ENCODE data around the gene ZNF774.
A peak's percentile ranks its signal among the peaks of the same experiment; 100 is the strongest.

ZNF774 gene

GRCh38 chr15:90316139-90316538 is 35.9 kb upstream of the ZNF774 start:
- FAIRE-seq, result no peak
- DNase-seq (ENCODE audit: insufficient read length, low spot score), result no peak

DNA sequence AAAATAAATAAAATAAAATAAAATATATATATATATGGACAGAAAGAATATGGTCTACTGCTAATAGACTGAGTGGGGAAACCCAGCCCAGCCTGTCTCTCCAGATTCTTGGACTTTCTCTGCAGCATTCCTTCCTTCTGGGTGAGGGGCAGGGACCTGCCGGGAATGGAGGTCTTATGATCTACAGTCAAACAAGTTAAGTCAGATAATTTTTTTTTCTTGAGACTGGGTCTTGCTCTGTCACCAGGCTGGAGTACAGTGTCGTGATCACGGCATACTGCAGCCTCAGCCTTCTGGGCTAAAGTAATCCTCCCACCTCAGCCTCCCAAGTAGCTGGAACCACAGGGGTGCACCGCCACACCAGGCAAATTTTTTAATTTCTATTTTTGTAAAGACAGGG is 33.5 kb upstream of the ZNF774 start:
- DNase-seq (ENCODE audit: insufficient read length, low spot score), result no peak
- TF ChIP-seq, protein P1, sequence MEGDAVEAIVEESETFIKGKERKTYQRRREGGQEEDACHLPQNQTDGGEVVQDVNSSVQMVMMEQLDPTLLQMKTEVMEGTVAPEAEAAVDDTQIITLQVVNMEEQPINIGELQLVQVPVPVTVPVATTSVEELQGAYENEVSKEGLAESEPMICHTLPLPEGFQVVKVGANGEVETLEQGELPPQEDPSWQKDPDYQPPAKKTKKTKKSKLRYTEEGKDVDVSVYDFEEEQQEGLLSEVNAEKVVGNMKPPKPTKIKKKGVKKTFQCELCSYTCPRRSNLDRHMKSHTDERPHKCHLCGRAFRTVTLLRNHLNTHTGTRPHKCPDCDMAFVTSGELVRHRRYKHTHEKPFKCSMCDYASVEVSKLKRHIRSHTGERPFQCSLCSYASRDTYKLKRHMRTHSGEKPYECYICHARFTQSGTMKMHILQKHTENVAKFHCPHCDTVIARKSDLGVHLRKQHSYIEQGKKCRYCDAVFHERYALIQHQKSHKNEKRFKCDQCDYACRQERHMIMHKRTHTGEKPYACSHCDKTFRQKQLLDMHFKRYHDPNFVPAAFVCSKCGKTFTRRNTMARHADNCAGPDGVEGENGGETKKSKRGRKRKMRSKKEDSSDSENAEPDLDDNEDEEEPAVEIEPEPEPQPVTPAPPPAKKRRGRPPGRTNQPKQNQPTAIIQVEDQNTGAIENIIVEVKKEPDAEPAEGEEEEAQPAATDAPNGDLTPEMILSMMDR (IDR thresholded peaks at IDR 0.05; ENCODE audit: insufficient read depth, missing control alignments), result no peak
- no peak for FAIRE-seq

More at GRCh38 chr15:90316139-90316538, 35.9 kb upstream of the ZNF774 start:
- TF ChIP-seq, protein P1 (IDR thresholded peaks at IDR 0.05; ENCODE audit: insufficient read depth, missing control alignments), result no peak

GRCh38 chr15:90320062-90320884 is 31.8 kb upstream of the ZNF774 start:
- FAIRE-seq, result no peak
- TF ChIP-seq, protein P1 (IDR thresholded peaks at IDR 0.05; ENCODE audit: insufficient read depth, missing control alignments), result peak; percentile 98

DNA sequence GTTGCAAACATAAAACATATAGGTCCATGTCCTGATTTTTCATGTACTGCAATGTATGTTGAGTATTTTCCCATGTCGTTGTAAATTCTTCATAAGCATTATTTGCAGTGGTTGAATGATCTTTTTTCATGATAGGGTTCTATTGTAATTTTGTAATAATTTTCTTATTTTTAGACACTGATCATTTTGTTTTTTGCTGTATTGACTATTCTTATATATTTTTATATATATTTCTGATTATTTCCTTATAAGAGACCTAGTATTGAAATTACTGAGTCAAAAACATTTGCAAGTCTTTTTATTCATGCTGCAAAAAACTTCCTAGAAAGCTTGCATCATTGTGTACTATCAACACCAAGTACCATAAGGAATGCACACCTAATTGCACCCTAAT is 31.2 kb upstream of the ZNF774 start:
- FAIRE-seq (no peak), DNase-seq (ENCODE audit: insufficient read length, low spot score) (no peak)
- TF ChIP-seq, protein P1 (IDR thresholded peaks at IDR 0.05; ENCODE audit: insufficient read depth, missing control alignments), result no peak

More at GRCh38 chr15:90320062-90320884, 31.8 kb upstream of the ZNF774 start:
- peak; percentile 66 for DNase-seq (ENCODE audit: insufficient read length, low spot score)

GRCh38 chr15:90322538-90322937 is 29.5 kb upstream of the ZNF774 start:
- TF ChIP-seq, protein P1 (IDR thresholded peaks at IDR 0.05; ENCODE audit: insufficient read depth, missing control alignments), result no peak
- DNase-seq (ENCODE audit: insufficient read length, low spot score), result no peak
- no peak for FAIRE-seq

- FAIRE-seq (no peak), DNase-seq (ENCODE audit: insufficient read length, low spot score) (no peak)
- TF ChIP-seq, protein P1 (IDR thresholded peaks at IDR 0.05; ENCODE audit: insufficient read depth, missing control alignments), result no peak
Measured at GRCh38 chr15:90325726-90326125, 26.4 kb upstream of the ZNF774 start.

- TF ChIP-seq, protein P1 (IDR thresholded peaks at IDR 0.05; ENCODE audit: insufficient read depth, missing control alignments), result no peak
- DNase-seq (ENCODE audit: insufficient read length, low spot score) (no peak), FAIRE-seq (no peak)
Measured at GRCh38 chr15:90326441-90326840, 25.6 kb upstream of the ZNF774 start.

All from D721Med (cell line).